Left lobe of liver (tissue), 2 donors: ENCODE results near the gene BAK1. TPM values are rescaled to one million over a fixed set of nuclear protein-coding genes. Genes with fewer than 3 reads are reported as not detected.

Experiments
- ATAC-seq: fragments of 200-7000 bp; cut with Tn5 transposase; one replicate; pipeline ENCODE4 v1.9.1; 2020; ENCODE audit warnings: mild to moderate bottlenecking, moderate library complexity
- DNase-seq: peaks from one replicate; pipeline ENCODE4 v3.0.0-alpha.2; 2020; ENCODE audit warnings: low spot score
- total RNA-seq: library from RNA; stranded (reverse); gene quantifications from one replicate; pipeline ENCODE4 v1.2.1, GENCODE V29; 2021
- donor health status: DM: no; HTN: no; CAD: no; lungs with moderate emphysema.
- donor health status: DM: no; HTN: yes; CAD: no.

The BAK1 gene
- 4.8 TPM for total RNA-seq

DNA sequence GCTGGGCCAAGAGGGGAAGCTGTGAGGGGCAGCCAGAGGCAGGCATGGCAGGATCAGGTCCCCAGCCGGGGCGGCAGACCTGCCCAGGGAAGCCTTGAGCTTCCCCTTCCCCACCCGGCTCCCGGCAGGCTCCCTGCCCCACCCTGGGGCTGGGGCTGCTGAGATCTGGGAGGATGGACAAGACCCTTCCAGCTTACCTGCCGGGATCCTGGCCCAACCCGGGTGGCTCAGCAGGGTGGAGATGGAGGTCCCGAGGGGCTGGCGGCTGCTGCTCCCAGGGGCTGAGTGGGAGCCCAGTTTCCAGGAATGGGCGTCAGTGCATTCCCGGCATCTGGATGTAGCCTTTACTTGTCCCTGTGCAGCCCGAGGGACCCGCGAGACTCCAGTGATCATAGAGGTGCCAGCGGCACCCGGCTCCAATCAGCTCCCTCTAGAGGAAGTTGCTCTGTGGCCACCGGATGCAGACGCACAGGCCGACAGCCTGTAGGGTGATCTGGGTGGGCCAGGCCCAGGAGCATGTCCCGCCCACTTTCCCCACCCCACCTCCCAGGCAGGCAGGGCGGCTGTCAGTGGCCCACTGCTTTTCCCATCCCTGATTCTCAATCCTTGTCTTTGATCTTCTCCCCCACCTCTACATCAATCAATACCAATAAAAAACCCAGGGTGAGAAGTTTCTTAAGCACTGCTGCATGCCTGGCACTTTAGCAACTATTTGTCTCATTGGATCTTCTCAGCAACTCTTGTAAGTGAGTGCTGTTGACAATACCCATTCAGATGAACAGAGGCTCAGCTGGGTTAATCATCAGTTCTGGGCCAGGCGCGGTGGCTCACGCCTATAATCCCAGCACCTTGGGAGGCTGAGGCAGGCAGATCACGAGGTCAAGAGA is at the start of gene BAK1:
BAK1 (minus strand) TSS at position 449 of the 887 bp plus-strand sequence. CDS start 2,672 bp downstream, outside the sequence.
- DNase-seq, result peak; percentile 81
- peak; percentile 96 for ATAC-seq

DNA sequence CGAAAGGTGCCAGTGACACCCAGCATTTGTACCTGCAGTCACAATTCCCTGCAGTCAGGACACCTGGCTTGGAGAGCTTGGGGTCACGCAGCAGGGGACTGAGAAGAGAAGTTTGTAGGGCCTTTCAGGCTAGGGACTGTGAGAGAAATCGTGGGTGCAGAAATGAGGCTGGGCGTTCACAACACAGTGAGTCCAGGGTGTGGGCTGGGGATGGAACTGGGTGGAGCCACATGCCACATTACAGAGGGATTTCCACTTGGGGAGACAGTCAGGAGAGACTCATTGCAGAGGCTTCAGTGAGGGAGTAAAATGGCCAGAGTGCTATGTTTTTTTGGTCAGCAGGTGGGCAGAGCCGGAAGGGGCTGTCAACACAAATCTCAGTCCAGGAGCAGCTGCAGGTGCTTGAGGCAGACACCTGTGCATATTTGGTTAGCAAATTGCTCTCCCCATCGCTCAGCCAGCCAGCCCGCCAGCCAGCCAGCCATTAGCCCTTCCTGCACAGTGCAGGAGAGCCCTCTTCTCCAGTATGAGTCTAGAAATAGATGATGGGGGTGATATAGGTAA is 48.4 kb upstream of the BAK1 start:
- no peak for DNase-seq
- ATAC-seq, result no peak

- ATAC-seq (no peak), DNase-seq (no peak)
Measured at GRCh38 chr6:33627876-33628275, 47.8 kb upstream of the BAK1 start.

DNA sequence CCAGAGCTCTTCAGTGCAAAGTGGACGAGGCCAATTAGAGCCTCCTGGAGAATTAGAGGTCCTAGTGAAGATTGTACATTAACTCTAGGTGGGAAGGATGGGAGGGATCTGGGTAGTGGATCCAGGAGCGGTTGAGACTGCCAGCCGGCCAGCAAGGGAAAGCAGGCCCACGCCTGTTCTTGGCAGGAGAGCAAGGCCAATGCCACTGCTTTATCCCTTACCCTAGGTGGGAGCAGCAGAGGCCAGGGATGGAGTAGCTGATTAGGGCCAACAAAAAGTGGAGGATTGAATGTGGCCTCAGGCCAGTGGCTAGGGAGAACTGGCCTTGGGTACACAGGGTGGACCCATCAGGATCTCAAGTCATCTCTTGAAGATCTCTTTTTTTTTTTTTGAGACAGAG is 44.8 kb upstream of the BAK1 start:
- ATAC-seq (no peak), DNase-seq (no peak)

DNA sequence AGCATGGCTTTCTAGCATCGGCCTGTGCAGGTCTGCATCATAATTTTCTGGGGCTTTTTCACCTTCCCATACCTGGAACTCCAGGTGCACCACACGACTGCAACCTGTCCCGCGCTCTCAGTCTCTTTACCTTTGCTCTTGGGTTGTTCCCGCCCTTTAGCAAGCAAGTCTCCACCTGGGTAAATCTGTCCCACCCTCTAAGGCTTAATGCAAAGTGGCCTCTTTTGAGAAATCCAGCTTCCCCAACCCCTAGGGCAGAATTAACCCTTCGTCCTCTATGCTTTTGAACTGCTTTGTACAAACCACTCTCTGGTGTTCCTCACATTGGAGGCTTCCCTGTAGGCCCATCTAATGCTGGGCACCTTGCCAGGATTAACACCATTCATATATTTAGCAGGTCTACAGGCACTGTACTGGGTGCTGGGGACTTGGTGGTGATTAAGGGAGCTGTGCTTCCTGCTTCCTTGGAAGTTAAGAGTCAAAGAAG is 43.9 kb upstream of the BAK1 start:
- ATAC-seq (no peak), DNase-seq (no peak)

DNA sequence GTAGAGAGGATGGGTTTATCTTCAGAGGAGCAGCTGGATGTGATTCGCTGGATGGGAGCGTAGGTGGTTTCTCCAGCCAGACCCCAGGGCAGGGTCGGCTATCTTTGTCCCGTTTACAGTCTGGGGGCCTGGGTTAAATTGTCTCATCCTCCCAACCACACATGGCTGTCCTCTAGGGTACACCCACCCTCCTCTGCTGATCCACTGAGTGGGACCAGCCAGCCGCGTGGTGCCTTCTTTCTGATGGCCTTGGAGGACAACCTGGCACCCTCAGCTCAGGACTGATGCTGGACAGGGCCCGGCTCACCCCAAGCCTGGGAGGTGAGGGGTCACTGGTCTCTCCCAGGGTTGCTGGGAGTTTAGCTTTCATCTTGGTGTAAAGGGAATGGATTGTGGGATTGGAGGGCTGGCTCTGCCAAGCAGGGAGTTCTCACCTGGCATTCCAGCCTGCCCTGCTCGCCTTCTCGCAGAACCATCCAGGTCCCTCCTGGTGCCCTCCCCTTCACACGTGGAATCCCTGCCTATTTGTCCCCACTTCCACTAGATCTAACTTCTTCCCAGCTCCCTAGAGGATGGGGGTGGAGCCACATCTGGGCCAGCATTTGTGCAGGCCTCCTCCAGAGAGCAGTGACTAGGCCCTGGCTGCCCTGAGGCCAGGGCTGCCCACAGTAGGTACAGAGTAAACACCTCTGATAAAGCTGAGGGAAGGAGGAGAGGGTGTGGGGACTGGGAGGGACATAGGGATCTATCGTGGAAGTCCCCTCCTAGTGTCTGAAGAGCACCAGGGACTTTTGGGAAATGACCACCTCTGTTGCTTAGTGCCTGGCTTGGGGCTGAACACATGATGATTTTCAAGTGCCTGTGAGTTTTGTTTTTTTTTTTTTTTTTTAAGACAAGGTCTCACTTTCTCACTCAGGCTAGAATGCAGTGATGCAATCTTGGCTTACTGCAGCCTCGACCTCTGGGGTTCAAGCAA is 42.7 kb upstream of the BAK1 start:
- DNase-seq, result no peak
- ATAC-seq, result no peak

GRCh38 chr6:33621711-33622388 is 41.8 kb upstream of the BAK1 start:
- ATAC-seq, result peak; percentile 10
- no peak for DNase-seq

GRCh38 chr6:33620856-33621710 is 41.0 kb upstream of the BAK1 start, which contains the start of gene ITPR3:
TSS of gene ITPR3 (plus strand) at chr6:33621322. CDS start at chr6:33621603, 281 bp downstream.
- ATAC-seq (peak; percentile 70), DNase-seq (peak; percentile 58)

GRCh38 chr6:33620158-33620855 is 40.2 kb upstream of the BAK1 start:
- no peak for DNase-seq
- ATAC-seq, result peak; percentile 55

DNA sequence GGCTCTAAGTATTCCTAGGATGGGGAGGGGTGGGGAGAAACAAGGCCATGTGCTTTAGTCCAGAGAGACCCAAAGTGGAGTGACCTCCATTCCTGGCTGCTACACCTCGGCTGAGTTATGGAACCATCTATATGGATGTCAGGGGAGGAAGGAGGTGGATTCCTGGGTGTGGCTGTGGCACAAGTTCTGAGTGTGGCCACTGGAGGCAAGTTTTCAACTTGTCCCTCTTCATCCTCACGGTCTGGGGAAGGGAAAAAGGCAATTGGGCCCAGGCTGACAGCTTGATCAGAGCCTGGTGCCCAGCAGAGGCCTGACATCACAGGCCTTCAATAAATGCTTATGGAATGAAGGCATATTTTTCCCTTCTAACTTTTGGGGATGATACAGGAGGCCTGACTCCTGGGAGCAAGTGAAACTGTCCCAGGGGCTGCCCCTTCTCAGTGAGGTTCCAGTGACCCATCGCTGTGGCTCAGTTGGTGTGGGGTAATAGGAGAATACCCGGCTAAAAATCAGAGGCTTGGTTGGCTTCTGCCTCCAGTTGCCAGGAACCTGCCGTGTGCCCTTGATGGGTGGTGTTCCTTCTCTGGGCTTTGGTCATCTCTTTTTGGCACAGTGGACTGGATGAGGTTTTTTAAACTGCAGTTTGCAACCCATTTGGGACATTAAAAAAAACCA is 39.2 kb upstream of the BAK1 start:
- no peak for ATAC-seq
- no peak for DNase-seq

DNA sequence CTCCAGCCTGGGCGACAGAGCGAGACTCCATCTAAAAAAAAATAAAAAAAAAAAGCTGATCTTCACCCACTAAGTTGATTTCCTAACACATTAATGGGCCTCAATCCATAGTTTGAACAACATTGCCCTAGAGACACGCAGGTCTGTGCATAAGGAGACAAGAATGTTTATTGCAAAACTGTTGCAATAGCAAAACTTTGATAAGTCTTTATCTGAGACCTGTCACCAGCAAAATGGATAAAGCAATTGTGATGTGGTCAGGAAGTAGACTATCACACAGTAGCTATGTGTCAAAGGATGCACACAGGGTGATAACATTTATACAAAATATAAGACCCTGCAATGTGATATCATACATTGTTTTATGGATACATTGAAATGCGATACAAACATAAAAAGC is 36.8 kb upstream of the BAK1 start:
- DNase-seq (no peak), ATAC-seq (no peak)

GRCh38 chr6:33616113-33616512 is 36.0 kb upstream of the BAK1 start:
- no peak for DNase-seq
- ATAC-seq, result no peak

GRCh38 chr6:33613795-33614168 is 33.7 kb upstream of the BAK1 start:
- no peak for ATAC-seq
- DNase-seq, result no peak

- ATAC-seq (no peak), DNase-seq (no peak)
Measured at GRCh38 chr6:33613146-33613794, 33.2 kb upstream of the BAK1 start.

- ATAC-seq, result no peak
Measured at GRCh38 chr6:33610779-33611732, 31.0 kb upstream of the BAK1 start.

GRCh38 chr6:33610067-33610466 is 30.0 kb upstream of the BAK1 start:
- ATAC-seq, result peak; percentile 50

More at GRCh38 chr6:33610779-33611732, 31.0 kb upstream of the BAK1 start:
- no peak for DNase-seq

DNA sequence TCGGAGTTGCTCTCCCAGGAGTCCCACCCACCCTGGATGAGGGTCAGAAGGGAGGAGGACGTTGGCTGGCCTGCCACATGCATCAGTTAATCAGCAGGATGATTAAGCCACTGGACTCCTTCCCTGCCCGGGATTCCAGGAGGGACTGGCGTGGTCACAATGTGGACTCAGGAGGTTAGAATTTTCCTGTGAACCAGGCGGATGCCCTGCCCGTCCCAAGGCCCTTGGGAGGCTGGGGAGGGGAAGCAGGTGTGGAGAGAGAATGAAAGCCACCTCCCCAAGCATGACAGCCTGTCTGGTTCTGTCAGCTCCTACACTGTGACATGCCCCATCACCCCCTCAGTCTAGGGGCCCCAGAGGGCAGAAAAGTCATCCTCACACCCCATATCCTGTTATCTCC is 29.5 kb upstream of the BAK1 start:
- no peak for DNase-seq
- no peak for ATAC-seq

More at GRCh38 chr6:33610067-33610466, 30.0 kb upstream of the BAK1 start:
- DNase-seq, result no peak
